T-cell (primary cell): Measurements from ENCODE around the gene SPACA9. TPM values are rescaled to one million over a fixed set of nuclear protein-coding genes. Genes with fewer than 3 reads are reported as not detected.

Experiments used
- ATAC-seq, 4 experiments: fragments of 200-7000 bp in 3 of 4; fragments of 150-1000 bp in 1 of 4; cut with Tn5 transposase; replicated peaks in 1 of 4; 1 replicate in 3 of 4; 2 replicates in 1 of 4; pipeline ENCODE4 v1.10.0; 2021; ENCODE audit warnings: moderate library complexity in 3 of 4, mild to moderate bottlenecking in 2 of 4, moderate number of reproducible peaks in 1 of 4
- CTCF ChIA-PET, 2 donors: fragments of 300-600 bp; sonication (Branson Sonifier 250); formaldehyde crosslinking; loops; one replicate each; lab custom pipeline; 2022; ENCODE audit warnings: antibody characterized with exemption in 2 of 2; lab: Charles Lee
- POLR2A ChIA-PET, 2 donors: fragments of 300-600 bp; sonication (Branson Sonifier 250); formaldehyde crosslinking; loops; one replicate each; lab custom pipeline; 2022; ENCODE audit warnings: antibody characterized with exemption in 2 of 2; lab: Charles Lee
- DNase-seq, 35 experiments: peaks; one replicate each; pipeline versions ENCODE4 v3.0.0 to v3.0.0-alpha.2; 2013 to 2023
- H3K27ac ChIP-seq: one replicate; pipeline ENCODE4 v1.5.1; 2013; ENCODE audit warnings: low read length
- H3K27me3 ChIP-seq, 2 experiments: replicated peaks in 1 of 2; 1 replicate in 1 of 2; 2 replicates in 1 of 2; pipeline versions ENCODE4 v1.6.1 to v1.7.0; 2013; ENCODE audit warnings: low read length in 1 of 2, mixed read lengths in 1 of 2; ENCODE audit not compliant: control insufficient read depth in 2 of 2, insufficient read depth in 2 of 2; ENCODE audit errors: extremely low read depth in 1 of 2
- H3K36me3 ChIP-seq, 2 donors: 1 replicate in 1 of 2; 2 replicates in 1 of 2; pipeline versions ENCODE4 v1.6.1 to v1.7.0; 2013; ENCODE audit warnings: low read length in 1 of 2; ENCODE audit not compliant: control insufficient read depth in 2 of 2, insufficient read depth in 1 of 2; ENCODE audit errors: extremely low read depth in 1 of 2
- H3K4me1 ChIP-seq, 2 experiments: 1 replicate in 1 of 2; 2 replicates in 1 of 2; pipeline versions ENCODE4 v1.6.1 to v1.7.0; 2013; ENCODE audit warnings: low read length in 2 of 2, mixed read lengths in 1 of 2; ENCODE audit not compliant: insufficient read depth in 2 of 2, control insufficient read depth in 1 of 2; ENCODE audit errors: extremely low read depth in 1 of 2
- H3K4me3 ChIP-seq, 2 donors: 1 replicate in 1 of 2; 2 replicates in 1 of 2; pipeline versions ENCODE4 v1.5.1 to v1.7.0; 2013; ENCODE audit warnings: mild to moderate bottlenecking in 2 of 2, low read length in 1 of 2, moderate library complexity in 1 of 2; ENCODE audit not compliant: control insufficient read depth in 1 of 2; ENCODE audit errors: extremely low read depth in 1 of 2
- H3K9me3 ChIP-seq: 2 replicates; pipeline ENCODE4 v1.7.0; 2013
- H3K27ac Mint-ChIP-seq, 2 donors: one replicate each; pipeline ENCODE4 v1.8.0; 2020 to 2021; ENCODE audit warnings: mild to moderate bottlenecking in 2 of 2, mixed read lengths in 2 of 2
- H3K27me3 Mint-ChIP-seq, 2 donors: one replicate each; pipeline ENCODE4 v1.8.0; 2021 to 2022; ENCODE audit warnings: mixed read lengths in 2 of 2
- H3K36me3 Mint-ChIP-seq: one replicate; pipeline ENCODE4 v1.8.0; 2021; ENCODE audit warnings: mixed read lengths
- H3K4me1 Mint-ChIP-seq, 3 donors: one replicate each; pipeline ENCODE4 v1.8.0; 2020 to 2022; ENCODE audit warnings: mixed read lengths in 3 of 3, mild to moderate bottlenecking in 1 of 3
- H3K4me3 Mint-ChIP-seq, 3 donors: one replicate each; pipeline ENCODE4 v1.8.0; 2020 to 2022; ENCODE audit warnings: mild to moderate bottlenecking in 3 of 3, mixed read lengths in 3 of 3, moderate library complexity in 3 of 3
- H3K9me3 Mint-ChIP-seq, 3 donors: one replicate each; pipeline ENCODE4 v1.8.0; 2020 to 2022; ENCODE audit warnings: mixed read lengths in 3 of 3
- WGBS: methylation state at CpG from one replicate; pipeline ENCODE4 v1.1.5; 2013; ENCODE audit warnings: missing lambda C conversion rate; ENCODE audit not compliant: insufficient coverage; 5-methylcytosine and 5-hydroxymethylcytosine counted together
- total RNA-seq, 35 experiments: library from RNA in 6 of 35; stranded (reverse) in 6 of 35; fragments of 120-200 nt in 1 of 35; gene quantifications; one replicate each; pipeline versions ENCODE4 v1.2.1 to v1.2.4 and lab custom pipeline; 2013 to 2026

Gene SPACA9
- total RNA-seq, 5 donors from 2014 or later (not counting 1 experiment from before 2014, with no cell fraction given): 1.2 to 2.5 (median 2.0) TPM

GRCh38 chr9:132885720-132886333, 7.1 kb downstream of the SPACA9 start:
- no peaks in the 10 kb centered on the region for H3K9me3 ChIP-seq
- DNase-seq (no peak), ATAC-seq (no peak)
- Mint-ChIP-seq H3K4me3 (no peak overlapping the region), H3K36me3 (no peaks in the 10 kb centered on the region), H3K27ac (no peak overlapping the region), H3K4me1 (peaks cover 3 to 8% (median 6%) of the 10 kb centered on the region in 3 donors), H3K27me3 (no peaks in the 10 kb centered on the region), H3K9me3 (no peaks in the 10 kb centered on the region)
- no peaks in the 10 kb centered on the region for H3K27me3 ChIP-seq
- H3K4me3 ChIP-seq: no peak overlapping the region
- H3K4me1 ChIP-seq: peaks cover 3 to 21% of the 10 kb centered on the region in 2 experiments
- no peak overlapping the region for H3K27ac ChIP-seq
- ChIA-PET CTCF (interaction anchor here in 1 of 2 donors (0.7 kb wide), 2 partner anchors 95 to 613 kb away, joined by 5 read pairs; no protein-coding TSS in a partner anchor), POLR2A (no interaction called here)
- WGBS: 51% methylated on average over 2 of the region's 9 CpGs
- H3K36me3 ChIP-seq: peaks cover 0 to 2% of the 10 kb centered on the region in 2 donors

GRCh38 chr9:132886334-132886725, 7.6 kb downstream of the SPACA9 start:
- Mint-ChIP-seq H3K9me3 (no peaks in the 10 kb centered on the region), H3K27ac (no peak overlapping the region), H3K27me3 (no peaks in the 10 kb centered on the region), H3K4me1 (peaks cover 3 to 8% (median 6%) of the 10 kb centered on the region in 3 donors), H3K36me3 (no peaks in the 10 kb centered on the region), H3K4me3 (no peak overlapping the region)
- ATAC-seq: no peak
- WGBS: 80% methylated on average over 4 of the region's 6 CpGs
- Histone ChIP-seq H3K9me3 (no peaks in the 10 kb centered on the region), H3K27ac (no peak overlapping the region), H3K27me3 (no peaks in the 10 kb centered on the region), H3K4me3 (no peak overlapping the region), H3K4me1 (peaks cover 3 to 21% of the 10 kb centered on the region in 2 experiments), H3K36me3 (peaks cover 0 to 2% of the 10 kb centered on the region in 2 donors)
- POLR2A ChIA-PET: no interaction called here
- CTCF ChIA-PET: no interaction called here
- DNase-seq: no peak

- Mint-ChIP-seq H3K9me3 (no peaks in the 10 kb centered on the region), H3K4me3 (no peak overlapping the region), H3K36me3 (no peaks in the 10 kb centered on the region), H3K4me1 (peaks cover 3 to 8% (median 6%) of the 10 kb centered on the region in 3 donors), H3K27ac (no peak overlapping the region), H3K27me3 (no peaks in the 10 kb centered on the region)
- CTCF ChIA-PET: no interaction called here
- POLR2A ChIA-PET: no interaction called here
- no peak overlapping the region for H3K27ac ChIP-seq
- whole genome bisulfite sequencing: 87% methylated on average over 13 of the region's 18 CpGs
- ATAC-seq (no peak), DNase-seq (no peak)
- no peaks in the 10 kb centered on the region for H3K27me3 ChIP-seq
- H3K4me1 ChIP-seq: peaks cover 3 to 21% of the 10 kb centered on the region in 2 experiments
- no peaks in the 10 kb centered on the region for H3K9me3 ChIP-seq
- H3K4me3 ChIP-seq: no peak overlapping the region
- peaks cover 0 to 2% of the 10 kb centered on the region in 2 donors for H3K36me3 ChIP-seq
Measured at GRCh38 chr9:132887181-132888120, 8.8 kb downstream of the SPACA9 start.

GRCh38 chr9:132888151-132888550, 9.5 kb downstream of the SPACA9 start:
- DNase-seq (no peak), ATAC-seq (no peak)
- CTCF ChIA-PET: no interaction called here
- peaks cover 3 to 8% (median 6%) of the 10 kb centered on the region in 3 donors for H3K4me1 Mint-ChIP-seq
- Histone ChIP-seq H3K27me3 (no peaks in the 10 kb centered on the region), H3K27ac (no peak overlapping the region), H3K4me3 (no peak overlapping the region), H3K4me1 (peaks cover 3 to 21% of the 10 kb centered on the region in 2 experiments), H3K9me3 (no peaks in the 10 kb centered on the region), H3K36me3 (peaks cover 0 to 2% of the 10 kb centered on the region in 2 donors)
- 90% methylated on average over 16 of the region's 18 CpGs for WGBS
- peaks cover 5% of the 10 kb centered on the region for H3K36me3 Mint-ChIP-seq
- no peaks in the 10 kb centered on the region for H3K9me3 Mint-ChIP-seq
- POLR2A ChIA-PET: no interaction called here
- no peak overlapping the region for H3K4me3 Mint-ChIP-seq
- H3K27ac Mint-ChIP-seq: no peak overlapping the region
- no peaks in the 10 kb centered on the region for H3K27me3 Mint-ChIP-seq

- peaks cover 3 to 18% of the 10 kb centered on the region in 2 experiments for H3K4me1 ChIP-seq
- Mint-ChIP-seq H3K27ac (no peak overlapping the region), H3K36me3 (peaks cover 31% of the 10 kb centered on the region), H3K27me3 (no peaks in the 10 kb centered on the region), H3K4me1 (peaks cover 3 to 8% (median 6%) of the 10 kb centered on the region in 3 donors), H3K9me3 (no peaks in the 10 kb centered on the region), H3K4me3 (no peak overlapping the region)
- no peaks in the 10 kb centered on the region for H3K9me3 ChIP-seq
- H3K27ac ChIP-seq: no peak overlapping the region
- WGBS: 93% methylated on average over 3 of the region's 9 CpGs
- ATAC-seq (no peak), DNase-seq (no peak)
- H3K27me3 ChIP-seq: no peaks in the 10 kb centered on the region
- ChIA-PET POLR2A (no interaction called here), CTCF (no interaction called here)
- H3K4me3 ChIP-seq: no peak overlapping the region
- H3K36me3 ChIP-seq: peaks cover 7 to 27% of the 10 kb centered on the region in 2 donors
Measured at GRCh38 chr9:132892400-132892799, 13.7 kb downstream of the SPACA9 start.

GRCh38 chr9:132894346-132894745, 15.6 kb downstream of the SPACA9 start:
- Histone ChIP-seq H3K36me3 (peaks cover 13 to 45% of the 10 kb centered on the region in 2 donors), H3K4me3 (no peak overlapping the region), H3K9me3 (no peaks in the 10 kb centered on the region), H3K4me1 (no peaks in the 10 kb centered on the region), H3K27me3 (no peaks in the 10 kb centered on the region), H3K27ac (no peak overlapping the region)
- no CpG with 5 or more reads among the region's 5 CpGs for WGBS
- DNase-seq: no peak
- Mint-ChIP-seq H3K4me1 (no peaks in the 10 kb centered on the region), H3K27me3 (no peaks in the 10 kb centered on the region), H3K36me3 (peaks cover 42% of the 10 kb centered on the region), H3K27ac (no peak overlapping the region), H3K4me3 (no peak overlapping the region), H3K9me3 (no peaks in the 10 kb centered on the region)
- ChIA-PET CTCF (no interaction called here), POLR2A (no interaction called here)
- ATAC-seq: no peak
